Panc1 (cell line): Measurements from ENCODE around the gene SAMD11. TPM values are rescaled to one million over a fixed set of nuclear protein-coding genes. Genes with fewer than 3 reads are reported as not detected.

ENCODE experiments used
- ATAC-seq: fragments of 200-7000 bp; cut with Tn5 transposase; 2 replicates; pipeline ENCODE4 v1.9.1; 2020; ENCODE audit warnings: mild to moderate bottlenecking, moderate library complexity
- BruUV-seq: library from RNA; stranded (reverse); fragments of 400-500 nt; replicated peaks from 2 replicates; lab custom pipeline; 2021; lab: Mats Ljungman, UMichigan
- CTCF ChIA-PET: fragments of 300-600 bp; sonication (Branson Sonifier 250); formaldehyde crosslinking; loops from one replicate; lab custom pipeline; 2022; ENCODE audit warnings: antibody characterized with exemption; lab: Charles Lee
- POLR2A ChIA-PET: fragments of 300-600 bp; sonication (Branson Sonifier 250); formaldehyde crosslinking; loops from one replicate; lab custom pipeline; 2022; ENCODE audit warnings: antibody characterized with exemption; lab: Charles Lee
- DNase-seq: peaks from one replicate; pipeline ENCODE4 v3.0.0-alpha.2; 2010; ENCODE audit warnings: low read depth, low spot score
- H3K27ac ChIP-seq: 2 replicates; pipeline ENCODE4 v1.5.1; 2011; ENCODE audit warnings: mild to moderate bottlenecking, low read length, inconsistent platforms
- H3K27me3 ChIP-seq: fragments of 200-500 bp; sonication (Bioruptor generic); 2 replicates; pipeline ENCODE4 v1.6.0; 2014; ENCODE audit warnings: low read length, inconsistent platforms; ENCODE audit not compliant: control insufficient read depth, insufficient read depth
- H3K36me3 ChIP-seq: fragments of 200-500 bp; sonication (Bioruptor generic); 2 replicates; pipeline ENCODE4 v1.5.1; 2014; ENCODE audit warnings: inconsistent platforms, mild to moderate bottlenecking, low read length, moderate library complexity; ENCODE audit not compliant: control insufficient read depth, insufficient read depth
- H3K4me1 ChIP-seq: 2 replicates; pipeline ENCODE4 v1.5.1; 2011; ENCODE audit warnings: inconsistent platforms, mild to moderate bottlenecking, low read length, moderate library complexity; ENCODE audit not compliant: control insufficient read depth, insufficient read depth
- H3K4me3 ChIP-seq, 2 experiments: 2 replicates each; pipeline ENCODE4 v1.5.1; 2011 to 2012; ENCODE audit warnings: low read depth in 2 of 2, low read length in 2 of 2, mild to moderate bottlenecking in 2 of 2, inconsistent platforms in 1 of 2, moderate library complexity in 1 of 2
- H3K9me3 ChIP-seq: fragments of 200-500 bp; sonication (Bioruptor generic); 2 replicates; pipeline ENCODE4 v1.5.1; 2014; ENCODE audit warnings: low read depth, mild to moderate bottlenecking, inconsistent platforms, low read length, moderate library complexity; ENCODE audit not compliant: control insufficient read depth, insufficient read depth
- CTCF ChIP-seq: fragments of 450-650 bp; IDR thresholded peaks from 2 replicates; pipeline ENCODE4 v1.5.1; 2017; ENCODE audit warnings: mild to moderate bottlenecking
- POLR2AphosphoS5 ChIP-seq: IDR thresholded peaks from 2 replicates; pipeline ENCODE4 v1.6.1; 2012; ENCODE audit warnings: mild to moderate bottlenecking, low read depth, low read length, moderate library complexity
- REST ChIP-seq, 2 experiments: IDR thresholded peaks; 2 replicates each; pipeline ENCODE4 v1.6.1; 2011 to 2012; ENCODE audit warnings: low read depth in 2 of 2, control low read depth in 1 of 2, low read length in 1 of 2, mild to moderate bottlenecking in 1 of 2, moderate library complexity in 1 of 2; ENCODE audit not compliant: insufficient read depth in 1 of 2
- SIN3A ChIP-seq: IDR thresholded peaks from 2 replicates; pipeline ENCODE4 v1.6.1; 2012; ENCODE audit warnings: low read depth, mild to moderate bottlenecking, low read length, moderate library complexity, borderline replicate concordance; ENCODE audit not compliant: insufficient read depth
- TCF7L2 ChIP-seq: IDR thresholded peaks from 2 replicates; pipeline ENCODE4 v1.6.1; 2011; ENCODE audit warnings: mild to moderate bottlenecking, low read depth, low read length, inconsistent platforms
- in situ Hi-C: cut with HindIII; loops from 2 replicates; pipeline ENCODE4 v1.10.0; 2016; ENCODE audit warnings: low sequenced_read_pairs, low pct_unique_long_range_greater_than_20kb
- intact Hi-C: fragments of 100-400 bp; cut with micrococcal nuclease; formaldehyde crosslinking; loops from one replicate; pipeline ENCODE4 v1.10.0; 2022; ENCODE audit not compliant: unreplicated experiment
- total RNA-seq: library from RNA; stranded (reverse); gene quantifications from one replicate; pipeline ENCODE4 v1.2.1, GENCODE V29; 2021; ENCODE audit not compliant: unreplicated experiment

Gene SAMD11
- total RNA-seq, 1 experiment from 2014 or later, result 51.8 TPM

- Histone ChIP-seq H3K27ac (peak overlapping the region; percentile 65; the same call in 1 of the 2 replicates), H3K4me1 (peaks cover 78% of the 10 kb centered on the region), H3K27me3 (no peaks in the 10 kb centered on the region), H3K36me3 (no peaks in the 10 kb centered on the region), H3K9me3 (no peaks in the 10 kb centered on the region), H3K4me3 (no peak overlapping the region)
- no peak for TF ChIP-seq SIN3A
- no peak for TF ChIP-seq CTCF
- no TSS peak for BruUV-seq
- DNase-seq (no peak), ATAC-seq (no peak)
- in situ Hi-C loops (no loop called here), intact Hi-C loops (no loop called here)
- ChIA-PET POLR2A (no interaction called here), CTCF (no interaction called here)
Observed at GRCh38 chr1:916173-917075, 7.3 kb upstream of the SAMD11 start.

DNA sequence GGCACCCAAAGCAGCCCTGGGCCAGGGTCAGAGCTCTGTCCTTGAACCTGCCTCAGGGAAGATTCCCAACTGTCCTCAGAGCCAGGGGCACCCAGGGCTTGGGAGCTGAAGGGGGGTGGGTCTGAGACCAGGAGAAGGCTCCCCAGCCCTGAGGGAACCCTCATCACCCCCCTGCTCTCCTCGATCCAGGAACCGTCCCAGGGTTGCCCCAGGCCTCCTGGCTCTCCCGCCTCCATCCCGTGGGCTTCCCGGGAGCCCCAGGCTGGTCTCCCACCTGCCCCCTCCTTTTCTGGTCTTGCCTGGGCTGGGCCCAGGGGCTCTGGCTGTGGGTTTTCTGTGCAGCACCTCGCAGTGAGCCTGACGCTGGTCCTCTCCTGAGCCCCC, 6.7 kb upstream of the SAMD11 start:
- no peaks in the 10 kb centered on the region for H3K27me3 ChIP-seq
- H3K4me1 ChIP-seq, result peaks cover 78% of the 10 kb centered on the region
- no peaks in the 10 kb centered on the region for H3K36me3 ChIP-seq
- H3K9me3 ChIP-seq, result no peaks in the 10 kb centered on the region
- in situ Hi-C loops, result no loop called here
- TF ChIP-seq REST (IDR thresholded peaks at IDR 0.05; ENCODE audit: insufficient read depth in 1 of 2, low read depth in 2 of 2, low read length in 1 of 2), result no peak
- TF ChIP-seq POLR2AphosphoS5, result no peak; the same call in 1 of the 2 replicates
- TF ChIP-seq CTCF, result no peak
- TF ChIP-seq SIN3A, result no peak
- TF ChIP-seq TCF7L2, result no peak
- ATAC-seq (no peak; the same call in 1 of the 2 replicates), DNase-seq (no peak)
- no peak overlapping the region for H3K4me3 ChIP-seq
- no TSS peak for BruUV-seq
- CTCF ChIA-PET, result no interaction called here
- POLR2A ChIA-PET, result no interaction called here
- intact Hi-C loops, result no loop called here
- peak overlapping the region; percentile 65; the same call in 1 of the 2 replicates for H3K27ac ChIP-seq
